Breast epithelium (tissue), 3 donors: Measurements from ENCODE around the gene CLPSL2.

Experiments used
- POLR2A ChIP-seq: fragments of 450-650 bp; IDR thresholded peaks from one replicate; pipeline ENCODE4 v1.6.1; 2016; ENCODE audit warnings: antibody characterized with exemption, mild to moderate bottlenecking, moderate library complexity
- POLR2AphosphoS5 ChIP-seq, 3 donors: sonication (generic); formaldehyde crosslinking; IDR thresholded peaks; one replicate each; pipeline ENCODE4 v1.6.1; 2017; ENCODE audit warnings: antibody characterized with exemption in 3 of 3
- TF ChIP-seq, protein P1 (sequence below), 3 donors: fragments of 450-650 bp; IDR thresholded peaks; one replicate each; pipeline ENCODE4 v1.5.1; 2016 to 2017; ENCODE audit warnings: antibody characterized with exemption in 3 of 3, mild to moderate bottlenecking in 3 of 3, moderate library complexity in 3 of 3

DNA sequence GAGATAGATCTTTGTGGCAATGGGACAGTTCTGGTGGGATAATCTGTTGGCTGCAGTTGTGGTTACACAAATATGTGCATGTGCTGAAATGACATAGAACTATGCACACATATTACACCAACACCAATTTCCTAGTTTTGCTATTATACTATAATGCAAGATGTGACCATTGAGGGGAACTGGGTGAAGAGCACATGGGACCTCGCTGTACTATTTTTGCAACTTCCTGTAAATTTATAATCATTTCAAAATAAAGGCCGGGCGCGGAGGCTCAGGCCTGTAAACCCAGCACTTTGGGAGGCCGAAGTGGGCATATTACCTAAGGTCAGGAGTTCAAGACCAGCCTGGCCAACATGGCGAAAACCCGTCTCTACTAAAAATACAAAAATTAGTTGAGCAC is 30.9 kb upstream of the CLPSL2 start:
- TF ChIP-seq, protein P1, sequence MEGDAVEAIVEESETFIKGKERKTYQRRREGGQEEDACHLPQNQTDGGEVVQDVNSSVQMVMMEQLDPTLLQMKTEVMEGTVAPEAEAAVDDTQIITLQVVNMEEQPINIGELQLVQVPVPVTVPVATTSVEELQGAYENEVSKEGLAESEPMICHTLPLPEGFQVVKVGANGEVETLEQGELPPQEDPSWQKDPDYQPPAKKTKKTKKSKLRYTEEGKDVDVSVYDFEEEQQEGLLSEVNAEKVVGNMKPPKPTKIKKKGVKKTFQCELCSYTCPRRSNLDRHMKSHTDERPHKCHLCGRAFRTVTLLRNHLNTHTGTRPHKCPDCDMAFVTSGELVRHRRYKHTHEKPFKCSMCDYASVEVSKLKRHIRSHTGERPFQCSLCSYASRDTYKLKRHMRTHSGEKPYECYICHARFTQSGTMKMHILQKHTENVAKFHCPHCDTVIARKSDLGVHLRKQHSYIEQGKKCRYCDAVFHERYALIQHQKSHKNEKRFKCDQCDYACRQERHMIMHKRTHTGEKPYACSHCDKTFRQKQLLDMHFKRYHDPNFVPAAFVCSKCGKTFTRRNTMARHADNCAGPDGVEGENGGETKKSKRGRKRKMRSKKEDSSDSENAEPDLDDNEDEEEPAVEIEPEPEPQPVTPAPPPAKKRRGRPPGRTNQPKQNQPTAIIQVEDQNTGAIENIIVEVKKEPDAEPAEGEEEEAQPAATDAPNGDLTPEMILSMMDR (IDR thresholded peaks at IDR 0.05): no peak
- no peak for TF ChIP-seq POLR2A
- TF ChIP-seq POLR2AphosphoS5 (IDR thresholded peaks at IDR 0.05): no peak
